K562 (cell line): ENCODE data around the gene DHDDS. TPM values are rescaled to one million over a fixed set of nuclear protein-coding genes. Genes with fewer than 3 reads are reported as not detected.

ENCODE experiments used
- DPF2 ChIP-seq: fragments of 450-650 bp; IDR thresholded peaks from 2 replicates; pipeline ENCODE4 v1.6.1; 2016
- HNRNPLL ChIP-seq: fragments of 200-400 bp; formaldehyde crosslinking; IDR thresholded peaks from 2 replicates; pipeline ENCODE4 v1.6.1; 2017; ENCODE audit warnings: low read length, low read depth, mild to moderate bottlenecking; ENCODE audit not compliant: poor library complexity, severe bottlenecking
- KAT7 ChIP-seq: sonication (generic); formaldehyde crosslinking; IDR thresholded peaks from 2 replicates; pipeline ENCODE4 v1.8.0; 2022; ENCODE audit warnings: missing genetic modification reagents, mild to moderate bottlenecking, borderline replicate concordance
- OTX1 ChIP-seq: fragments of 450-650 bp; formaldehyde crosslinking; IDR thresholded peaks from 2 replicates; pipeline ENCODE4 v1.4.0; 2022; ENCODE audit warnings: mild to moderate bottlenecking
- PHF20 ChIP-seq: fragments of 450-650 bp; IDR thresholded peaks from 2 replicates; pipeline ENCODE4 v1.6.1; 2018; ENCODE audit not compliant: partially characterized antibody
- RBM17 ChIP-seq: fragments of 200-400 bp; formaldehyde crosslinking; IDR thresholded peaks from 2 replicates; pipeline ENCODE4 v1.6.1; 2017; ENCODE audit warnings: low read depth, mild to moderate bottlenecking, low read length, borderline replicate concordance
- SMAD2 ChIP-seq: fragments of 150-350 bp; IDR thresholded peaks from 2 replicates; pipeline ENCODE4 v1.6.1; 2014; ENCODE audit warnings: low read depth, mild to moderate bottlenecking, low read length
- SRSF7 ChIP-seq: fragments of 200-400 bp; formaldehyde crosslinking; optimal IDR thresholded peaks from 2 replicates; pipeline ENCODE3; 2017; ENCODE audit warnings: mild to moderate bottlenecking, low read depth, low read length
- U2AF1 ChIP-seq: fragments of 200-400 bp; formaldehyde crosslinking; optimal IDR thresholded peaks from 2 replicates; pipeline ENCODE3; 2017; ENCODE audit warnings: mild to moderate bottlenecking, low read depth, low read length, moderate library complexity
- ZBTB17 ChIP-seq: fragments of 450-650 bp; formaldehyde crosslinking; IDR thresholded peaks from 2 replicates; pipeline ENCODE4 v1.4.0; 2020; ENCODE audit warnings: mild to moderate bottlenecking
- ZFP1 ChIP-seq: fragments of 450-650 bp; formaldehyde crosslinking; IDR thresholded peaks from 2 replicates; pipeline ENCODE4 v1.4.0; 2020; ENCODE audit warnings: mild to moderate bottlenecking, mixed read lengths
- ZNF583 ChIP-seq: fragments of 250-450 bp; sonication (Bioruptor Pico); IDR thresholded peaks from 2 replicates; pipeline ENCODE4 v1.4.0; 2020
- ZNF764 ChIP-seq: fragments of 250-450 bp; sonication (Bioruptor Pico); IDR thresholded peaks from 2 replicates; pipeline ENCODE4 v1.4.0; 2020; ENCODE audit warnings: low read depth, mild to moderate bottlenecking, moderate library complexity
- polyA plus RNA-seq, 8 experiments: library from polyadenylated mRNA; depleted of rRNA in 4 of 8; stranded (reverse) in 5 of 8; unstranded in 3 of 8; fragments of >200 nt; fragmentation: Nextera tagmentation in 2 of 8; fragmentation: Illumina TruSeq in 1 of 8; extraction: Ambion mirVana in 2 of 8; extraction: Trizol in 1 of 8; gene quantifications; 2 replicates each; pipeline versions ENCODE4 v1.2.1 to v1.2.3, GENCODE V29; 2011 to 2014; ENCODE audit warnings: inconsistent platforms in 1 of 8, missing spikeins in 1 of 8
- total RNA-seq, 7 experiments: library from RNA; depleted of rRNA in 6 of 7; stranded (reverse); fragments of >200 nt in 6 of 7; fragmentation: Illumina TruSeq in 2 of 7; extraction: Trizol in 2 of 7; gene quantifications; 2 replicates each; pipeline versions ENCODE4 v1.2.1 to v1.2.3, GENCODE V29; 2011 to 2021; ENCODE audit warnings: low replicate concordance in 1 of 7
- TF ChIP-seq, protein P1 (sequence below): fragments of 250-450 bp; sonication (Bioruptor Pico); IDR thresholded peaks from 2 replicates; pipeline ENCODE4 v1.5.0; 2020; ENCODE audit warnings: mild to moderate bottlenecking
- TF ChIP-seq, protein P2 (sequence below): fragments of 250-450 bp; sonication (Bioruptor Pico); IDR thresholded peaks from 2 replicates; pipeline ENCODE4 v1.4.0; 2020
- TF ChIP-seq, protein P3 (sequence below): fragments of 250-450 bp; sonication (Bioruptor Pico); IDR thresholded peaks from 2 replicates; pipeline ENCODE4 v1.5.0; 2021; ENCODE audit warnings: mild to moderate bottlenecking, borderline replicate concordance

DHDDS gene
- total and polyA plus RNA-seq, 9 of the 15 experiments (the other 6 are each of a cell fraction or from before 2014, with no cell fraction given) = 33.3 to 55.0 (median 44.3) TPM

DNA sequence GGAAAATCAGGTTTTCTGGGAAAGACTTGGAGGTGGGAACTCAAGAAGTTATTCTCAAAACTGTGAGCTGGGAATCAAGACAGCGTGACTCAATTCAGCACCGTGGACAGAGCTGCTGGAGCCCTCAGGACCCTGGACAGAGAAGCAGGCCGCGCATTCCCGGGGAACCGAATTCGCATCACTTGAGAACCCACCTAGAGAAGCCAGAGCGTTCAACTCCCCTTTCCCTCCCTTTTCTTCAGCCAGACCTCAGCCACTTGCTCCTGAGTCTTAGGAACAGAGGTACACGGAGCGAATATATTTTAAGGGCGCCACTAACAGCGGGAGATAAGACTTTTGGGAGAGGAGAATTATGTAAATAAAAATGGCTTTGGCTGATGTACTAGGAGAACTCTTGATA is 23.5 kb upstream of the DHDDS start (continued):
- TF ChIP-seq, protein P1, sequence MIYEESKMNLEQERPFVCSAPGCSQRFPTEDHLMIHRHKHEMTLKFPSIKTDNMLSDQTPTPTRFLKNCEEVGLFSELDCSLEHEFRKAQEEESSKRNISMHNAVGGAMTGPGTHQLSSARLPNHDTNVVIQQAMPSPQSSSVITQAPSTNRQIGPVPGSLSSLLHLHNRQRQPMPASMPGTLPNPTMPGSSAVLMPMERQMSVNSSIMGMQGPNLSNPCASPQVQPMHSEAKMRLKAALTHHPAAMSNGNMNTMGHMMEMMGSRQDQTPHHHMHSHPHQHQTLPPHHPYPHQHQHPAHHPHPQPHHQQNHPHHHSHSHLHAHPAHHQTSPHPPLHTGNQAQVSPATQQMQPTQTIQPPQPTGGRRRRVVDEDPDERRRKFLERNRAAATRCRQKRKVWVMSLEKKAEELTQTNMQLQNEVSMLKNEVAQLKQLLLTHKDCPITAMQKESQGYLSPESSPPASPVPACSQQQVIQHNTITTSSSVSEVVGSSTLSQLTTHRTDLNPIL (CRISPR knock-in tag) = no peak
- TF ChIP-seq HNRNPLL (no peak), OTX1 (peak; percentile 85), ZFP1 (CRISPR knock-in tag) (peak; percentile 63; the same call in 1 of the 2 replicates), PHF20 (no peak), ZNF764 (CRISPR knock-in tag) (no peak), U2AF1 (no peak), DPF2 (no peak), SRSF7 (no peak), SMAD2 (no peak), ZBTB17 (CRISPR knock-in tag) (0 out of 2 replicates have a peak, but pooled peaks have one; percentile 61), RBM17 (no peak), KAT7 (CRISPR knock-in tag) (peak; percentile 100; the same call in 1 of the 2 replicates), ZNF583 (CRISPR knock-in tag) (peak; percentile 96)
- TF ChIP-seq, protein P2, sequence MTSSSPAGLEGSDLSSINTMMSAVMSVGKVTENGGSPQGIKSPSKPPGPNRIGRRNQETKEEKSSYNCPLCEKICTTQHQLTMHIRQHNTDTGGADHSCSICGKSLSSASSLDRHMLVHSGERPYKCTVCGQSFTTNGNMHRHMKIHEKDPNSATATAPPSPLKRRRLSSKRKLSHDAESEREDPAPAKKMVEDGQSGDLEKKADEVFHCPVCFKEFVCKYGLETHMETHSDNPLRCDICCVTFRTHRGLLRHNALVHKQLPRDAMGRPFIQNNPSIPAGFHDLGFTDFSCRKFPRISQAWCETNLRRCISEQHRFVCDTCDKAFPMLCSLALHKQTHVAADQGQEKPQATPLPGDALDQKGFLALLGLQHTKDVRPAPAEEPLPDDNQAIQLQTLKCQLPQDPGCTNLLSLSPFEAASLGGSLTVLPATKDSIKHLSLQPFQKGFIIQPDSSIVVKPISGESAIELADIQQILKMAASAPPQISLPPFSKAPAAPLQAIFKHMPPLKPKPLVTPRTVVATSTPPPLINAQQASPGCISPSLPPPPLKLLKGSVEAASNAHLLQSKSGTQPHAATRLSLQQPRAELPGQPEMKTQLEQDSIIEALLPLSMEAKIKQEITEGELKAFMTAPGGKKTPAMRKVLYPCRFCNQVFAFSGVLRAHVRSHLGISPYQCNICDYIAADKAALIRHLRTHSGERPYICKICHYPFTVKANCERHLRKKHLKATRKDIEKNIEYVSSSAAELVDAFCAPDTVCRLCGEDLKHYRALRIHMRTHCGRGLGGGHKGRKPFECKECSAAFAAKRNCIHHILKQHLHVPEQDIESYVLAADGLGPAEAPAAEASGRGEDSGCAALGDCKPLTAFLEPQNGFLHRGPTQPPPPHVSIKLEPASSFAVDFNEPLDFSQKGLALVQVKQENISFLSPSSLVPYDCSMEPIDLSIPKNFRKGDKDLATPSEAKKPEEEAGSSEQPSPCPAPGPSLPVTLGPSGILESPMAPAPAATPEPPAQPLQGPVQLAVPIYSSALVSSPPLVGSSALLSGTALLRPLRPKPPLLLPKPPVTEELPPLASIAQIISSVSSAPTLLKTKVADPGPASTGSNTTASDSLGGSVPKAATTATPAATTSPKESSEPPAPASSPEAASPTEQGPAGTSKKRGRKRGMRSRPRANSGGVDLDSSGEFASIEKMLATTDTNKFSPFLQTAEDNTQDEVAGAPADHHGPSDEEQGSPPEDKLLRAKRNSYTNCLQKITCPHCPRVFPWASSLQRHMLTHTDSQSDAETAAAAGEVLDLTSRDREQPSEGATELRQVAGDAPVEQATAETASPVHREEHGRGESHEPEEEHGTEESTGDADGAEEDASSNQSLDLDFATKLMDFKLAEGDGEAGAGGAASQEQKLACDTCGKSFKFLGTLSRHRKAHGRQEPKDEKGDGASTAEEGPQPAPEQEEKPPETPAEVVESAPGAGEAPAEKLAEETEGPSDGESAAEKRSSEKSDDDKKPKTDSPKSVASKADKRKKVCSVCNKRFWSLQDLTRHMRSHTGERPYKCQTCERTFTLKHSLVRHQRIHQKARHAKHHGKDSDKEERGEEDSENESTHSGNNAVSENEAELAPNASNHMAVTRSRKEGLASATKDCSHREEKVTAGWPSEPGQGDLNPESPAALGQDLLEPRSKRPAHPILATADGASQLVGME = peak; percentile 83; the same call in 1 of the 2 replicates
- TF ChIP-seq, protein P3, sequence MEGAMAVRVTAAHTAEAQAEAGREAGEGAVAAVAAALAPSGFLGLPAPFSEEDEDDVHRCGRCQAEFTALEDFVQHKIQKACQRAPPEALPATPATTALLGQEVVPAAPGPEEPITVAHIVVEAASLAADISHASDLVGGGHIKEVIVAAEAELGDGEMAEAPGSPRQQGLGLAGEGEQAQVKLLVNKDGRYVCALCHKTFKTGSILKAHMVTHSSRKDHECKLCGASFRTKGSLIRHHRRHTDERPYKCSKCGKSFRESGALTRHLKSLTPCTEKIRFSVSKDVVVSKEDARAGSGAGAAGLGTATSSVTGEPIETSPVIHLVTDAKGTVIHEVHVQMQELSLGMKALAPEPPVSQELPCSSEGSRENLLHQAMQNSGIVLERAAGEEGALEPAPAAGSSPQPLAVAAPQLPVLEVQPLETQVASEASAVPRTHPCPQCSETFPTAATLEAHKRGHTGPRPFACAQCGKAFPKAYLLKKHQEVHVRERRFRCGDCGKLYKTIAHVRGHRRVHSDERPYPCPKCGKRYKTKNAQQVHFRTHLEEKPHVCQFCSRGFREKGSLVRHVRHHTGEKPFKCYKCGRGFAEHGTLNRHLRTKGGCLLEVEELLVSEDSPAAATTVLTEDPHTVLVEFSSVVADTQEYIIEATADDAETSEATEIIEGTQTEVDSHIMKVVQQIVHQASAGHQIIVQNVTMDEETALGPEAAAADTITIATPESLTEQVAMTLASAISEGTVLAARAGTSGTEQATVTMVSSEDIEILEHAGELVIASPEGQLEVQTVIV (CRISPR knock-in tag) = no peak
